Astrocyte (in vitro differentiated cells and primary cell): Measurements from ENCODE around the gene PTPRN2. TPM values are rescaled to one million over a fixed set of nuclear protein-coding genes. Genes with fewer than 3 reads are reported as not detected.

Source experiments
- DNase-seq: peaks from one replicate; pipeline ENCODE4 v3.0.0-alpha.2; 2010; ENCODE audit warnings: low read depth
- FAIRE-seq: peaks from 2 replicates; lab custom pipeline; 2011; peaks lifted over from hg19 to GRCh38; lab: Jason Lieb, UNC
- H2AFZ ChIP-seq: 2 replicates; pipeline ENCODE4 v1.6.0; 2012; ENCODE audit warnings: low read depth, low read length, inconsistent platforms
- H3K27ac ChIP-seq: 2 replicates; pipeline ENCODE4 v1.5.1; 2011; ENCODE audit warnings: low read depth, low read length, inconsistent platforms
- H3K27me3 ChIP-seq: 2 replicates; pipeline ENCODE4 v1.6.0; 2011; ENCODE audit warnings: low read length, inconsistent platforms; ENCODE audit not compliant: insufficient read depth
- H3K36me3 ChIP-seq: 2 replicates; pipeline ENCODE4 v1.5.1; 2011; ENCODE audit warnings: low read length, inconsistent platforms; ENCODE audit not compliant: insufficient read depth
- H3K4me1 ChIP-seq: 2 replicates; pipeline ENCODE4 v1.5.1; 2011; ENCODE audit warnings: low read length, inconsistent platforms; ENCODE audit not compliant: insufficient read depth
- H3K4me2 ChIP-seq: 2 replicates; pipeline ENCODE4 v1.6.0; 2012; ENCODE audit warnings: low read length, inconsistent platforms
- H3K4me3 ChIP-seq: 2 replicates; pipeline ENCODE4 v1.5.1; 2011; ENCODE audit warnings: low read depth, mild to moderate bottlenecking, low read length, inconsistent platforms; ENCODE audit not compliant: insufficient read depth
- H3K79me2 ChIP-seq: 2 replicates; pipeline ENCODE4 v1.6.0; 2012; ENCODE audit warnings: mild to moderate bottlenecking, low read length, inconsistent platforms; ENCODE audit not compliant: insufficient read depth
- H3K9ac ChIP-seq: 2 replicates; pipeline ENCODE4 v1.6.0; 2012; ENCODE audit warnings: mild to moderate bottlenecking, low read length, inconsistent platforms
- H3K9me3 ChIP-seq: 2 replicates; pipeline ENCODE4 v1.5.1; 2012; ENCODE audit warnings: low read depth, mild to moderate bottlenecking, low read length, inconsistent platforms; ENCODE audit not compliant: insufficient read depth
- H4K20me1 ChIP-seq: 2 replicates; pipeline ENCODE4 v1.6.0; 2012; ENCODE audit warnings: low read length, inconsistent platforms; ENCODE audit not compliant: insufficient read depth
- H3K27ac Mint-ChIP-seq: one replicate; pipeline ENCODE4 v1.8.0; 2021; ENCODE audit warnings: mild to moderate bottlenecking, mixed read lengths; ENCODE audit not compliant: unreplicated experiment
- H3K27me3 Mint-ChIP-seq: one replicate; pipeline ENCODE4 v1.8.0; 2021; ENCODE audit warnings: low read depth, mixed read lengths; ENCODE audit not compliant: unreplicated experiment
- H3K36me3 Mint-ChIP-seq: one replicate; pipeline ENCODE4 v1.8.0; 2021; ENCODE audit warnings: low read depth, mixed read lengths; ENCODE audit not compliant: unreplicated experiment
- H3K4me1 Mint-ChIP-seq: one replicate; pipeline ENCODE4 v1.8.0; 2021; ENCODE audit warnings: low read depth, mixed read lengths; ENCODE audit not compliant: unreplicated experiment
- H3K4me3 Mint-ChIP-seq: one replicate; pipeline ENCODE4 v1.8.0; 2021; ENCODE audit warnings: mild to moderate bottlenecking, moderate library complexity, mixed read lengths; ENCODE audit not compliant: unreplicated experiment
- H3K9me3 Mint-ChIP-seq: one replicate; pipeline ENCODE4 v1.8.0; 2021; ENCODE audit warnings: mild to moderate bottlenecking, mixed read lengths; ENCODE audit not compliant: unreplicated experiment
- EZH2 ChIP-seq: IDR thresholded peaks from 2 replicates; pipeline ENCODE4 v1.6.1; 2012; ENCODE audit warnings: mild to moderate bottlenecking, low read length, inconsistent platforms; ENCODE audit not compliant: insufficient read depth
- total RNA-seq: library from RNA; stranded (reverse); gene quantifications from 2 replicates; pipeline ENCODE4 v1.2.1, GENCODE V29; 2021
- TF ChIP-seq, protein P1 (sequence below): IDR thresholded peaks from 2 replicates; pipeline ENCODE4 v1.5.1; 2011; ENCODE audit warnings: low read depth, mild to moderate bottlenecking, inconsistent platforms, low read length, moderate library complexity; ENCODE audit not compliant: insufficient read depth

The PTPRN2 gene
- total RNA-seq, 1 donor from 2014 or later, result 0.09 TPM

DNA sequence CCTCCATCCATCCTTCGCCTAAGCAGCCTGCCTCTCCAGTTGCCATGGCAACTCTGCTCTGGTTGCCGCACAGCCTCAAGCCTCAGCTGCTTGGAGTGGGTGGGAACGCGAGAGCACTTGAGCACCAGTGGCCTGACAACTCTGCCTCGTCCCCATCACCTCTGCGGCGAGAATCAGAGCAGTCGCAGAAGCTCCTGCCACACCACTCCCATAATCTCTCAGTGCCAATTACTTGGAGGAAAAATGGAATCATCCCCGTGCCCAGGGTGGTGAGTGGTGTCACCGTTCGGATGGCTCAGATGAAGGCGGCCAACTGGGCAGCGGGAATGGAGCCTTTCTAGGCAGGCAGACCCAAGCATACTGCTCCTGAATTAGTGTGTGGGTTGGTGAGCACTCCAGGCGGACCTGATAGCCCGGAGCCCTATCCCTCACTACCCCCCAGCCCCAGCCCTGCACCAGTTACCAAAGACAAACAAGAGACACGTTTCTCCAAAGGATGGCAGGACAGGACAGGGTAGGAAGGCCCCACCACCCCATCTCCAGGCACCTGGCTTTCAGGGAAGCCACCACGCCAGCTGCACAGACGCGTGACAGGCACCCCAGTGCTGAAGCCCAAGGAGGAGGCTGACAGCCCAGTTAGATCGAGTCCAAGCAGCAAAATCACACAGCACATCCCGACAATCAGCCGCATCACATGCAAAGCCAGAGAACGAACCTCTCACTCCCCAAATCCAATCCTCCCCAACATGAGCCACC is 335.4 kb downstream of the PTPRN2 start:
- Histone ChIP-seq H3K27me3 (no peaks in the 10 kb centered on the region), H3K9ac (no peak overlapping the region), H3K9me3 (peaks cover 17% of the 10 kb centered on the region), H3K4me1 (no peaks in the 10 kb centered on the region), H3K4me3 (no peak overlapping the region), H3K79me2 (no peaks in the 10 kb centered on the region), H3K27ac (no peak overlapping the region), H3K4me2 (no peak overlapping the region), H2AFZ (no peak overlapping the region), H4K20me1 (no peaks in the 10 kb centered on the region), H3K36me3 (no peaks in the 10 kb centered on the region)
- DNase-seq (no peak), FAIRE-seq (no peak)
- H3K4me1 Mint-ChIP-seq, result no peaks in the 10 kb centered on the region
- H3K36me3 Mint-ChIP-seq, result no peaks in the 10 kb centered on the region
- TF ChIP-seq EZH2, result no peak
- TF ChIP-seq, protein P1, sequence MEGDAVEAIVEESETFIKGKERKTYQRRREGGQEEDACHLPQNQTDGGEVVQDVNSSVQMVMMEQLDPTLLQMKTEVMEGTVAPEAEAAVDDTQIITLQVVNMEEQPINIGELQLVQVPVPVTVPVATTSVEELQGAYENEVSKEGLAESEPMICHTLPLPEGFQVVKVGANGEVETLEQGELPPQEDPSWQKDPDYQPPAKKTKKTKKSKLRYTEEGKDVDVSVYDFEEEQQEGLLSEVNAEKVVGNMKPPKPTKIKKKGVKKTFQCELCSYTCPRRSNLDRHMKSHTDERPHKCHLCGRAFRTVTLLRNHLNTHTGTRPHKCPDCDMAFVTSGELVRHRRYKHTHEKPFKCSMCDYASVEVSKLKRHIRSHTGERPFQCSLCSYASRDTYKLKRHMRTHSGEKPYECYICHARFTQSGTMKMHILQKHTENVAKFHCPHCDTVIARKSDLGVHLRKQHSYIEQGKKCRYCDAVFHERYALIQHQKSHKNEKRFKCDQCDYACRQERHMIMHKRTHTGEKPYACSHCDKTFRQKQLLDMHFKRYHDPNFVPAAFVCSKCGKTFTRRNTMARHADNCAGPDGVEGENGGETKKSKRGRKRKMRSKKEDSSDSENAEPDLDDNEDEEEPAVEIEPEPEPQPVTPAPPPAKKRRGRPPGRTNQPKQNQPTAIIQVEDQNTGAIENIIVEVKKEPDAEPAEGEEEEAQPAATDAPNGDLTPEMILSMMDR, result no peak
- peaks cover 19% of the 10 kb centered on the region for H3K9me3 Mint-ChIP-seq
- H3K27me3 Mint-ChIP-seq, result no peaks in the 10 kb centered on the region
- no peak overlapping the region for H3K27ac Mint-ChIP-seq
- no peak overlapping the region for H3K4me3 Mint-ChIP-seq

DNA sequence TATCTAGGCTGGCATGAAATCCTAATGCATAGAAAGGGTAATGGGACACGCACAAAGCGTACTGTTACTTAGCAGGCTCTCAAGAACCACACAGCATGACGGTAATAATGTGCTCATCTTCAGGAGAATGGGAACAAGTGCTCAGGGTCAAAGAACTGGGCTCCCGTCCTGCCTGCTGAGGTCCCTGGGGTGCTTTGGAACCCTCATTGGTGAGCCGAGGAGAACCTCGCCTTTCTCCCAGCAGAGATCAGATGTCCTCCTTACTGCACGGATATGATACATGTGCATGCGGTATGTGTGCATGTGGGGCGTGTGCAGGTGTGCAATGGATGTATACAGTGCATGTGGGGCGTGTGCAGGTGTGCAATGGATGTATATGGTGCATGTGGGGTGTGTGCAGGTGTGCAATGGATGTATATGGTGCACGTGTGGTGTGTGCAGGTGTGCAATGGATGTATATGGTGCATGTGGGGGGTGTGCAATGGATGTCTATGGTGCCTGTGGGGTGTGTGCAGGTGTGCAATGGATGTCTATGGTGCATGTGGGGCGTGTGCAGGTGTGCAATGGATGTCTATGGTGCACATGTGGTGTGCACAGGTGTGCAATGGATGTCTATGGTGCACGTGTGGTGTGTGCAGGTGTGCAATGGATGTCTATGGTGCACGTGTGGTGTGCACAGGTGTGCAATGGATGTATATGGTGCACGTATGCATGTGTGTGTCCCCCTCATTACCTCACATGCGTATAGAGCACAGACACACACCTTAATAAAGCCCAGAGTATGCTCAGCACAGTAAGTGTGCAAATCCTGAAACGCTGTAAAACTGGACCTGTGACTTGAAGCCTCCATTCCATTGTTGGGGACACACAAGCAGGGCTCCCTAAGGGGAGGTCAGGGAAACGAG is 336.3 kb downstream of the PTPRN2 start:
- Histone ChIP-seq H2AFZ (no peak overlapping the region), H3K4me2 (no peak overlapping the region), H3K27ac (no peak overlapping the region), H3K4me1 (no peaks in the 10 kb centered on the region), H3K36me3 (no peaks in the 10 kb centered on the region), H3K4me3 (no peak overlapping the region), H4K20me1 (no peaks in the 10 kb centered on the region), H3K79me2 (no peaks in the 10 kb centered on the region), H3K9ac (no peak overlapping the region), H3K9me3 (peaks cover 25% of the 10 kb centered on the region), H3K27me3 (no peaks in the 10 kb centered on the region)
- no peak overlapping the region for H3K27ac Mint-ChIP-seq
- H3K4me3 Mint-ChIP-seq, result no peak overlapping the region
- TF ChIP-seq EZH2, result no peak
- TF ChIP-seq, protein P1, result no peak
- H3K9me3 Mint-ChIP-seq, result peaks cover 21% of the 10 kb centered on the region
- no peak for FAIRE-seq
- H3K36me3 Mint-ChIP-seq, result no peaks in the 10 kb centered on the region
- H3K27me3 Mint-ChIP-seq, result no peaks in the 10 kb centered on the region
- no peaks in the 10 kb centered on the region for H3K4me1 Mint-ChIP-seq
- no peak for DNase-seq
